ENCODE data around the gene NINL. TPM values are rescaled to one million over a fixed set of nuclear protein-coding genes. Genes with fewer than 3 reads are reported as not detected.
"Not testable (repeated sequence)": the region's sequence is repeated elsewhere in the genome, so short reads cannot be mapped to it uniquely, and the experiment has no call there.

Gene NINL
- polyA plus RNA-seq, 1 of the 3 experiments (the other 2 are of a cell fraction) = 22.5 TPM

GRCh38 chr20:25563876-25564275, 21.5 kb downstream of the NINL start:
- no peak overlapping the region for H2AFZ ChIP-seq (ENCODE audit: low read depth)
- H3K9ac ChIP-seq = no peak overlapping the region
- no peaks in the 10 kb centered on the region for H3K9me3 ChIP-seq
- DNase-seq = no peak
- H3K4me3 ChIP-seq (ENCODE audit: low read depth in 2 of 2, low read length in 1 of 2) = no peak overlapping the region
- 93% methylated on average over 6 of the region's 6 CpGs for WGBS (ENCODE audit: low lambda C conversion rate)
- no peak overlapping the region for H3K4me2 ChIP-seq
- no peak overlapping the region for H3K27ac ChIP-seq (ENCODE audit: low read depth in 2 of 2, low read length in 1 of 2)
- POLR2A ChIA-PET = no interaction called here
- H3K36me3 ChIP-seq (replicated peaks in 1 of 2; ENCODE audit: control insufficient read depth in 1 of 2, insufficient read depth in 2 of 2, low read length in 1 of 2) = peaks cover 0 to 10% of the 10 kb centered on the region in 2 experiments
- no peaks in the 10 kb centered on the region for H3K4me1 ChIP-seq (ENCODE audit: control insufficient read depth in 1 of 2, insufficient read depth in 2 of 2, low read depth in 1 of 2, low read length in 1 of 2)
- TF ChIP-seq RAD21 (IDR thresholded peaks at IDR 0.05; ENCODE audit: low read length) (no peak), FOXJ3 (CRISPR knock-in tag; IDR thresholded peaks at IDR 0.05) (no peak), POLR2AphosphoS5 (IDR thresholded peaks at IDR 0.05; ENCODE audit: low read depth, low read length) (no peak)
- H4K20me1 ChIP-seq (ENCODE audit: insufficient read depth) = peaks cover 3% of the 10 kb centered on the region; the same call in 1 of the 2 replicates
- no peaks in the 10 kb centered on the region for H3K9me2 ChIP-seq
- CTCF ChIA-PET = no interaction called here
- H3K79me2 ChIP-seq (ENCODE audit: insufficient read depth) = peaks cover 53% of the 10 kb centered on the region
- no peaks in the 10 kb centered on the region for H3K27me3 ChIP-seq (ENCODE audit: insufficient read depth)
- H3F3A ChIP-seq (replicated peaks; ENCODE audit: insufficient read depth) = no peaks in the 10 kb centered on the region

- no peaks in the 10 kb centered on the region for H3F3A ChIP-seq (replicated peaks; ENCODE audit: insufficient read depth)
- H3K9ac ChIP-seq = no peak overlapping the region
- H3K4me1 ChIP-seq (ENCODE audit: control insufficient read depth in 1 of 2, insufficient read depth in 2 of 2, low read depth in 1 of 2, low read length in 1 of 2) = no peaks in the 10 kb centered on the region
- H4K20me1 ChIP-seq (ENCODE audit: insufficient read depth) = no peaks in the 10 kb centered on the region; the same call in 1 of the 2 replicates
- TF ChIP-seq NFIC (IDR thresholded peaks at IDR 0.05; ENCODE audit: borderline replicate concordance) (no peak), TEAD4 (IDR thresholded peaks at IDR 0.05; ENCODE audit: borderline replicate concordance, insufficient read depth) (no peak), FOXJ3 (CRISPR knock-in tag; IDR thresholded peaks at IDR 0.05) (no peak)
- H3K36me3 ChIP-seq (replicated peaks in 1 of 2; ENCODE audit: control insufficient read depth in 1 of 2, insufficient read depth in 2 of 2, low read length in 1 of 2) = peaks cover 0 to 9% of the 10 kb centered on the region in 2 experiments
- H2AFZ ChIP-seq (ENCODE audit: low read depth) = no peak overlapping the region
- ChIA-PET CTCF (no interaction called here), POLR2A (no interaction called here)
- H3K27ac ChIP-seq (ENCODE audit: low read depth in 2 of 2, low read length in 1 of 2) = no peak overlapping the region
- H3K4me2 ChIP-seq = no peak overlapping the region
- no peak overlapping the region for H3K4me3 ChIP-seq (ENCODE audit: low read depth in 2 of 2, low read length in 1 of 2)
- no peaks in the 10 kb centered on the region for H3K9me2 ChIP-seq
- DNase-seq = no peak
- H3K79me2 ChIP-seq (ENCODE audit: insufficient read depth) = peaks cover 51% of the 10 kb centered on the region
- H3K27me3 ChIP-seq (ENCODE audit: insufficient read depth) = no peaks in the 10 kb centered on the region
- H3K9me3 ChIP-seq = no peaks in the 10 kb centered on the region
Measured at GRCh38 chr20:25563362-25563761, 22.0 kb downstream of the NINL start.

GRCh38 chr20:25561771-25562170, 23.6 kb downstream of the NINL start:
- H3K27me3 ChIP-seq (ENCODE audit: insufficient read depth); H3K4me2 ChIP-seq; H3K4me3 ChIP-seq (ENCODE audit: low read depth in 2 of 2, low read length in 1 of 2); H2AFZ ChIP-seq (ENCODE audit: low read depth); POLR2A ChIA-PET; CTCF ChIA-PET; H3K9ac ChIP-seq; H4K20me1 ChIP-seq (ENCODE audit: insufficient read depth); DNase-seq; H3F3A ChIP-seq (replicated peaks; ENCODE audit: insufficient read depth); H3K9me2 ChIP-seq; H3K36me3 ChIP-seq (replicated peaks in 1 of 2; ENCODE audit: control insufficient read depth in 1 of 2, insufficient read depth in 2 of 2, low read length in 1 of 2); H3K27ac ChIP-seq (ENCODE audit: low read depth in 2 of 2, low read length in 1 of 2); H3K9me3 ChIP-seq; H3K4me1 ChIP-seq (ENCODE audit: control insufficient read depth in 1 of 2, insufficient read depth in 2 of 2, low read depth in 1 of 2, low read length in 1 of 2): not testable (repeated sequence)
- no CpG with 5 or more reads among the region's 31 CpGs for WGBS (ENCODE audit: low lambda C conversion rate)
- H3K79me2 ChIP-seq (ENCODE audit: insufficient read depth) = peaks cover 35% of the 10 kb centered on the region

GRCh38 chr20:25553819-25554296, 31.5 kb downstream of the NINL start:
- peaks cover 0 to 3% of the 10 kb centered on the region in 2 experiments for H3K36me3 ChIP-seq (replicated peaks in 1 of 2; ENCODE audit: control insufficient read depth in 1 of 2, insufficient read depth in 2 of 2, low read length in 1 of 2)
- H3K4me3 ChIP-seq (ENCODE audit: low read depth in 2 of 2, low read length in 1 of 2) = no peak overlapping the region
- H3K27me3 ChIP-seq (ENCODE audit: insufficient read depth) = no peaks in the 10 kb centered on the region
- H3K9me3 ChIP-seq = no peaks in the 10 kb centered on the region
- H3K27ac ChIP-seq (ENCODE audit: low read depth in 2 of 2, low read length in 1 of 2) = peak overlapping the region; percentile 11 to 85; a peak in 3 of 4 replicates
- H3K9me2 ChIP-seq = no peaks in the 10 kb centered on the region
- H3F3A ChIP-seq (replicated peaks; ENCODE audit: insufficient read depth) = no peaks in the 10 kb centered on the region
- CTCF ChIA-PET = interaction anchor here (1.0 to 1.8 kb wide), 4 partner anchors 9 to 22 kb away, joined by 3 to 7 read pairs (median 4); no protein-coding TSS in a partner anchor
- peaks cover 34% of the 10 kb centered on the region for H3K79me2 ChIP-seq (ENCODE audit: insufficient read depth)
- no peak overlapping the region for H2AFZ ChIP-seq (ENCODE audit: low read depth)
- peaks cover 22 to 52% of the 10 kb centered on the region in 2 experiments for H3K4me1 ChIP-seq (ENCODE audit: control insufficient read depth in 1 of 2, insufficient read depth in 2 of 2, low read depth in 1 of 2, low read length in 1 of 2)
- H3K9ac ChIP-seq = no peak overlapping the region
- peak; percentile 88 for DNase-seq
- H3K4me2 ChIP-seq = no peak overlapping the region; the same call in 1 of the 2 replicates
- 59% methylated on average over 6 of the region's 6 CpGs for WGBS (ENCODE audit: low lambda C conversion rate)
- peaks cover 33% of the 10 kb centered on the region; the same call in 1 of the 2 replicates for H4K20me1 ChIP-seq (ENCODE audit: insufficient read depth)
- POLR2A ChIA-PET = no interaction called here
- TF ChIP-seq TCF12 (IDR thresholded peaks at IDR 0.05) (peak; percentile 80), SIN3A (IDR thresholded peaks at IDR 0.05; ENCODE audit: borderline replicate concordance, low read depth, low read length) (no peak), CHD2 (IDR thresholded peaks at IDR 0.05; ENCODE audit: low read length, partially characterized antibody) (peak; percentile 73), TAF1 (IDR thresholded peaks at IDR 0.05; ENCODE audit: borderline replicate concordance, low read depth, low read length) (no peak), RCOR1 (IDR thresholded peaks at IDR 0.05; ENCODE audit: low read length) (peak; percentile 71; the same call in 1 of the 2 replicates), FOXJ3 (CRISPR knock-in tag; IDR thresholded peaks at IDR 0.05) (peak; percentile 75; the same call in 1 of the 2 replicates), RAD21 (IDR thresholded peaks at IDR 0.05; ENCODE audit: low read length) (peak; percentile 36; the same call in 1 of the 2 replicates), EP300 (IDR thresholded peaks at IDR 0.05; ENCODE audit: borderline replicate concordance in 1 of 2, low read depth in 1 of 2, low read length in 1 of 2) (peak in 1 of 2 experiments; percentile 68; a peak in 2 of 4 replicates), PBX3 (IDR thresholded peaks at IDR 0.05) (peak; percentile 28; the same call in 1 of the 2 replicates), NFIC (IDR thresholded peaks at IDR 0.05; ENCODE audit: borderline replicate concordance) (peak; percentile 81), MEF2A (IDR thresholded peaks at IDR 0.05; ENCODE audit: borderline replicate concordance, low read depth) (no peak)

All from SK-N-SH (cell line).